Activated CD4-positive, alpha-beta T cell treated with anti-CD3 and anti-CD28 coated beads, Interleukin-2, Interleukin-4, amounts not matched to agents 100 ng/mL and 50 ng/mL, durations not matched to agents 16 hours and 8 hours (primary cell): Measurements from ENCODE around the gene OBSCN.

Experiments
- DNase-seq: peaks from one replicate; pipeline ENCODE4 v3.0.0-alpha.2; 2020; ENCODE audit warnings: low spot score

The OBSCN gene

GRCh38 chr1:228289239-228289849, 81.5 kb downstream of the OBSCN start:
- DNase-seq = no peak

GRCh38 chr1:228289996-228290881, 82.4 kb downstream of the OBSCN start:
- no peak for DNase-seq

GRCh38 chr1:228291906-228292608, 84.2 kb downstream of the OBSCN start:
- no peak for DNase-seq

GRCh38 chr1:228292609-228292911, 84.7 kb downstream of the OBSCN start:
- DNase-seq = no peak

GRCh38 chr1:228293393-228293792, 85.5 kb downstream of the OBSCN start:
- DNase-seq = no peak

GRCh38 chr1:228293816-228294500, 86.1 kb downstream of the OBSCN start:
- no peak for DNase-seq

GRCh38 chr1:228294717-228295116, 86.9 kb downstream of the OBSCN start:
- DNase-seq = no peak

GRCh38 chr1:228295201-228295600, 87.4 kb downstream of the OBSCN start:
- no peak for DNase-seq

- no peak for DNase-seq
These were observed 88.1 kb downstream of the OBSCN start for GRCh38 chr1:228295981-228296380.

GRCh38 chr1:228297242-228297641, 89.4 kb downstream of the OBSCN start:
- DNase-seq = no peak

GRCh38 chr1:228297822-228298221, 90.0 kb downstream of the OBSCN start:
- DNase-seq = no peak

GRCh38 chr1:228298471-228298870, 90.6 kb downstream of the OBSCN start:
- no peak for DNase-seq

GRCh38 chr1:228299211-228299610, 91.4 kb downstream of the OBSCN start:
- DNase-seq = no peak

GRCh38 chr1:228299901-228300300, 92.1 kb downstream of the OBSCN start:
- no peak for DNase-seq

GRCh38 chr1:228302086-228302485, 94.2 kb downstream of the OBSCN start:
- no peak for DNase-seq

GRCh38 chr1:228303596-228303995, 95.8 kb downstream of the OBSCN start:
- DNase-seq = no peak

- no peak for DNase-seq
These were observed 96.4 kb downstream of the OBSCN start for GRCh38 chr1:228304225-228304624.

- DNase-seq = no peak
These were observed 97.0 kb downstream of the OBSCN start for GRCh38 chr1:228304766-228305395.

- DNase-seq = no peak
These were observed 97.9 kb downstream of the OBSCN start for GRCh38 chr1:228305721-228306152.

GRCh38 chr1:228306275-228307217, 98.7 kb downstream of the OBSCN start:
- DNase-seq = no peak
